ENCODE results near the gene EBI3.
A peak's percentile ranks its signal among the peaks of the same experiment; 100 is the strongest.
"Not testable (repeated sequence)": the region's sequence is repeated elsewhere in the genome, so short reads cannot be mapped to it uniquely, and the experiment has no call there.

Gene EBI3

GRCh38 chr19:4278010-4278409 lies 48.7 kb downstream of the EBI3 start:
- DNase-seq (ENCODE audit: low spot score), result no peak

- DNase-seq (ENCODE audit: low spot score), result no peak
These were observed 49.3 kb downstream of the EBI3 start, which contains the start of gene SHD for GRCh38 chr19:4278419-4279266. SHD (plus strand) TSS chr19:4279266; CDS start chr19:4280064, 798 bp downstream.

- DNase-seq (ENCODE audit: low spot score), result no peak
These were observed 49.9 kb downstream of the EBI3 start for GRCh38 chr19:4279267-4279529.

GRCh38 chr19:4279530-4280422 lies 50.5 kb downstream of the EBI3 start:
- no peak for DNase-seq (ENCODE audit: low spot score)

- DNase-seq (ENCODE audit: low spot score), result peak; percentile 83
These were observed 55.0 kb downstream of the EBI3 start for GRCh38 chr19:4284176-4284958.

- DNase-seq (ENCODE audit: low spot score), result no peak
These were observed 55.7 kb downstream of the EBI3 start for GRCh38 chr19:4284974-4285373.

GRCh38 chr19:4286141-4286540 lies 56.8 kb downstream of the EBI3 start:
- DNase-seq (ENCODE audit: low spot score), result not testable (repeated sequence)

Measured in SW480 (cell line).